NCI-H748 treated with DMSO at 0.1 percent for 48 hours (cell line): ENCODE data around the gene TET2.
"Not testable (repeated sequence)": the region's sequence is repeated elsewhere in the genome, so short reads cannot be mapped to it uniquely, and the experiment has no call there.

Source experiments
- DNase-seq: peaks from one replicate; lab custom pipeline; 2025; lab: John Stamatoyannopoulos, UW

Gene TET2

GRCh38 chr4:105293360-105293759 is 146.7 kb downstream of the TET2 start:
- no peak for DNase-seq

- DNase-seq: no peak
Measured at GRCh38 chr4:105296672-105297071, 150.0 kb downstream of the TET2 start.

DNA sequence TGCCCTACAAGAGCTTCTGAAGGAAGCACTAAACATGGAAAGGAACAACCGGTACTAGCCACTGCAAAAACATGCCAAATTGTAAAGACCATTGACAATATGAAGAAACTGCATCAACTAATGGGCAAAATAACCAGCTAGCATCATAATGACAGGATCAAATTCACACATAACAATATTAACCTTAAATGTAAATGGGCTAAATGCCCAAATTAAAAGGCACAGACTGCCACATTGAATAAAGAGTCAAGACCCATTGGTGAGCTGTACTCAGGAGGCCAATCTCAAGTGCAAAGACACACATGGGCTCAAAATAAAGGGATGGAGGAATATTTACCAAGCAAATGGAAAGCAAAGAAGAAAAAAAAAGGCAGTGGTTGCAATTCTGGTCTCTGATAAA is 152.4 kb downstream of the TET2 start:
- not testable (repeated sequence) for DNase-seq

GRCh38 chr4:105304085-105304484 is 157.4 kb downstream of the TET2 start:
- DNase-seq: no peak

- no peak for DNase-seq
Measured at GRCh38 chr4:105305019-105305836, 158.6 kb downstream of the TET2 start.

DNA sequence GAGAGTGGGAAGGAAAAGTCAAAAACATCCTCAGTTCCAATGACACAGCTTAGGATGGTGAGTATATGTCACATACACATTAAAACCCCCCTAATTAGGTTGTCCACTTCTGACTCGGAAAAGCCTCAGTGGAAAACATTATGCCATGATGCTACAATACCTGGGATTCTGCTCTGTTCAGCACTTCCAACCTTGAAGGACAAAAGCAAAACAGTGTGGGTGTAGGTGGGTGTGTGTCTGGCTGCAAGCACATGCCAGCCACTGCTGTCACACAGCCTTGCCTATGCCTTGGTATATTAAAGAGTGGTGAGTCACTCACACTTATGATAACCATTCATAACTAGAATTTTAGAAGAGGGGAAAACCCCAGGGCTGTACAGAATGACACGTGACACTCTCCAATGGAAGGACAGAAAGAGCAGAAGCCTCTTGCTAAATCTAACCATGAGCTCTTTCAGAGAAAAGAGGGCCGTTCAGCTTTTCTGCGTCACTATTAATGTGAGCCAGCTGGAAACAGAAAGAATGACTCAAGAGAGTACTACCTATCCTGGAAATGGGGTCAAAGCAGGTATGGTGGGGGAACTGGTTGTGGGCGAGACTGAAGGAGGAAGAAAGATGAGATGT is 159.6 kb downstream of the TET2 start:
- no peak for DNase-seq

GRCh38 chr4:105306820-105307219 is 160.1 kb downstream of the TET2 start:
- DNase-seq: no peak

- no peak for DNase-seq
Measured at GRCh38 chr4:105318486-105318885, 171.8 kb downstream of the TET2 start.

DNA sequence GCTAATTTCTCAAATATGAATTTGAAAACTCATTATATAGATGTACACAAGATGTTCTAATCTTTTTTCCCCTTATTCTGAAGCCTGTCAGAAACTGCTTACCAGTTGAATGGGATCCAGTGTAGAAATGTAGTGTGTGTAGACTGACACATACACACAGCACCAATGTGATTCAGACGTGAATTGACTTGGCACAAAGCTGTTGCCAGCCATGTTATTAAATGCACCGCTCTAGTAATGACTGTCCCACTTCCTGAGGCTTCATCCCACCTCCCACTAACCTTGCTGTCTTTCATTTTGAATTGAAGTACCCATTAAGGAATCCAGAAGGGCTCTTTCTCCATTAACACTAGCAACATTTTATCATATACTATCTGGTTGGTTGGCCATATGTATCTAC is 180.5 kb downstream of the TET2 start:
- no peak for DNase-seq

DNA sequence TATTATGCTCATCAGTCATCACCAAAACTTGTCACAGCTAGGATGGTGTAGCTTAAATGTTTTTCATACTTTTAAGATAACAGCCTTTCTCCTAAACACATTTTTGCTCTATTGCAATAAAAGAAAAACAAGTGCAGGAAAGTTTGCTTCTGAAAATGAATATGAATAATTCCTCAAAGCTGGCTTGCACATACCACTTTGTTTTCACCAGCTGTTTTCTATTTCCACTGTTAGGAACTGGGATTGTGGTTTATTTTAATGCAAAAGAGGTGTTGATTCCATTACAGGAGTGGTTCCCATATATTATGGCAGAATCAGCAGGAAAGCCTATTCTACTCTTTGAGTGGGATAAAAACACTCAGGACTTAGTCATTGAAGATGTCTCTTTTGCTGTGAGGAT is 181.3 kb downstream of the TET2 start:
- DNase-seq: no peak

- no peak for DNase-seq
Measured at GRCh38 chr4:105329081-105329480, 182.4 kb downstream of the TET2 start.
